HepG2 (cell line): Measurements from ENCODE around the gene RAB3B. TPM values are rescaled to one million over a fixed set of nuclear protein-coding genes. Genes with fewer than 3 reads are reported as not detected.

Experiments used
- ATAC-seq: fragments of 200-7000 bp; cut with Tn5 transposase; 3 replicates; pipeline ENCODE4 v1.9.1; 2020; ENCODE audit warnings: mild to moderate bottlenecking, moderate library complexity
- BruUV-seq: library from RNA; stranded (reverse); fragments of 400-500 nt; replicated peaks from 2 replicates; lab custom pipeline; 2021; lab: Mats Ljungman, UMichigan
- CTCF ChIA-PET: fragments of 300-600 bp; formaldehyde crosslinking; extraction: SDS; loops from one replicate; lab custom pipeline; 2021; ENCODE audit warnings: low total read pairs, inconsistent platforms, low intra/inter-chr PET ratio; lab: Yijun Ruan, JAX
- POLR2A ChIA-PET: fragments of 350-600 bp; sonication (Branson Sonifier 250); formaldehyde crosslinking; loops from one replicate; lab custom pipeline; 2020; ENCODE audit warnings: antibody characterized with exemption, inconsistent platforms; lab: Yijun Ruan, JAX
- DNase-seq: peaks from one replicate; pipeline ENCODE4 v3.0.0-alpha.2; 2015; ENCODE audit warnings: low spot score
- FAIRE-seq: peaks from 3 replicates; lab custom pipeline; 2011; peaks lifted over from hg19 to GRCh38; lab: Jason Lieb, UNC
- H2AFZ ChIP-seq: one replicate; pipeline ENCODE4 v1.6.1; 2011; ENCODE audit warnings: low read length, inconsistent platforms
- H3K27ac ChIP-seq: fragments of 300-600 bp; 3 replicates; pipeline ENCODE4 v1.8.0; 2011; ENCODE audit warnings: mixed run types, mild to moderate bottlenecking, mixed read lengths, low read length, inconsistent platforms; ENCODE audit not compliant: insufficient read depth; ENCODE audit errors: extremely low read length
- H3K27me3 ChIP-seq, 2 experiments: fragments of 200-600 bp in 1 of 2; 2 replicates in 1 of 2; 3 replicates in 1 of 2; pipeline versions ENCODE4 v1.6.0 to v1.8.0; 2011; ENCODE audit warnings: low read length in 2 of 2, mild to moderate bottlenecking in 2 of 2, moderate library complexity in 2 of 2, inconsistent platforms in 1 of 2; ENCODE audit not compliant: insufficient read depth in 2 of 2, control insufficient read depth in 1 of 2
- H3K36me3 ChIP-seq, 2 experiments: fragments of 200-600 bp in 1 of 2; replicated peaks in 1 of 2; 2 replicates in 1 of 2; 3 replicates in 1 of 2; pipeline versions ENCODE4 v1.5.1 to v1.8.0; 2011; ENCODE audit warnings: low read length in 2 of 2, inconsistent platforms in 1 of 2; ENCODE audit not compliant: insufficient read depth in 2 of 2, control insufficient read depth in 1 of 2
- H3K4me1 ChIP-seq: 2 replicates; pipeline ENCODE4 v1.5.1; 2012; ENCODE audit warnings: low read length, inconsistent platforms; ENCODE audit not compliant: insufficient read depth
- H3K4me2 ChIP-seq: 2 replicates; pipeline ENCODE4 v1.6.0; 2011; ENCODE audit warnings: low read depth, low read length, inconsistent platforms
- H3K4me3 ChIP-seq, 3 experiments: fragments of 200-600 bp in 1 of 3; sonication (generic), shearing (Covaris generic) in 1 of 3; replicated peaks in 1 of 3; 2 replicates each; pipeline ENCODE4 v1.5.1; 2011 to 2016; ENCODE audit warnings: low read length in 3 of 3, inconsistent platforms in 2 of 3, low read depth in 2 of 3, mild to moderate bottlenecking in 2 of 3, control low read depth in 1 of 3, mixed read lengths in 1 of 3; ENCODE audit not compliant: insufficient read depth in 1 of 3
- H3K79me2 ChIP-seq: one replicate; pipeline ENCODE4 v1.6.1; 2011; ENCODE audit warnings: low read length, inconsistent platforms; ENCODE audit not compliant: insufficient read depth
- H3K9ac ChIP-seq: 2 replicates; pipeline ENCODE4 v1.6.0; 2011; ENCODE audit warnings: mild to moderate bottlenecking, low read depth, low read length, inconsistent platforms; ENCODE audit not compliant: insufficient read depth
- H3K9me3 ChIP-seq: 2 replicates; pipeline ENCODE4 v1.5.1; 2012; ENCODE audit warnings: mild to moderate bottlenecking, low read length
- H4K20me1 ChIP-seq: 2 replicates; pipeline ENCODE4 v1.6.0; 2011; ENCODE audit warnings: inconsistent platforms, mild to moderate bottlenecking, low read length, moderate library complexity; ENCODE audit not compliant: insufficient read depth
- ASH2L ChIP-seq: fragments of 300-600, 200-600 bp; sonication (generic); IDR thresholded peaks from 2 replicates; pipeline ENCODE4 v1.7.0; 2017; ENCODE audit warnings: low read depth, mild to moderate bottlenecking, moderate library complexity, mixed read lengths, low read length; ENCODE audit not compliant: insufficient read length
- E2F1 ChIP-seq: sonication (generic); formaldehyde crosslinking; IDR thresholded peaks from 2 replicates; pipeline ENCODE4 v1.5.0; 2020; ENCODE audit warnings: missing genetic modification reagents
- ERF ChIP-seq: IDR thresholded peaks from 2 replicates; pipeline ENCODE4 v1.6.1; 2018; ENCODE audit warnings: missing biosample characterization, missing genetic modification reagents
- HMG20A ChIP-seq: IDR thresholded peaks from 2 replicates; pipeline ENCODE4 v1.6.1; 2016; ENCODE audit warnings: borderline replicate concordance
- HNRNPLL ChIP-seq: fragments of 200-400 bp; formaldehyde crosslinking; IDR thresholded peaks from 2 replicates; pipeline ENCODE4 v1.6.1; 2017; ENCODE audit warnings: mild to moderate bottlenecking, low read depth, low read length; ENCODE audit not compliant: poor library complexity, severe bottlenecking
- ISL2 ChIP-seq: sonication (generic); formaldehyde crosslinking; IDR thresholded peaks from 2 replicates; pipeline ENCODE4 v1.5.0; 2020; ENCODE audit warnings: missing genetic modification reagents
- MED1 ChIP-seq: sonication (generic); formaldehyde crosslinking; IDR thresholded peaks from 2 replicates; pipeline ENCODE4 v1.4.0; 2020; ENCODE audit warnings: missing genetic modification reagents
- MEF2D ChIP-seq: sonication (generic); formaldehyde crosslinking; IDR thresholded peaks from 2 replicates; pipeline ENCODE4 v1.5.1; 2020; ENCODE audit warnings: mild to moderate bottlenecking, missing genetic modification reagents
- MLX ChIP-seq: IDR thresholded peaks from 2 replicates; pipeline ENCODE4 v1.6.1; 2016
- RARA ChIP-seq: IDR thresholded peaks from 2 replicates; pipeline ENCODE4 v1.6.1; 2016; ENCODE audit warnings: missing genetic modification reagents, missing compliant biosample characterization
- RCOR2 ChIP-seq: IDR thresholded peaks from 2 replicates; pipeline ENCODE4 v1.6.1; 2016; ENCODE audit warnings: missing biosample characterization, missing genetic modification reagents
- RXRA ChIP-seq: sonication (generic); formaldehyde crosslinking; IDR thresholded peaks from 2 replicates; pipeline ENCODE4 v1.5.1; 2020; ENCODE audit warnings: missing genetic modification reagents
- ZBTB21 ChIP-seq: sonication (generic); formaldehyde crosslinking; IDR thresholded peaks from 2 replicates; pipeline ENCODE4 v1.4.0; 2020; ENCODE audit warnings: missing genetic modification reagents
- ZFAT ChIP-seq: sonication (generic); formaldehyde crosslinking; conservative IDR thresholded peaks from 2 replicates; pipeline ENCODE4 v1.8.1; 2023; ENCODE audit warnings: missing genetic modification reagents, inconsistent platforms
- ZNF3 ChIP-seq: IDR thresholded peaks from 2 replicates; pipeline ENCODE4 v1.7.0; 2017; ENCODE audit warnings: inconsistent platforms
- ZNF30 ChIP-seq: sonication (generic); formaldehyde crosslinking; IDR thresholded peaks from 2 replicates; pipeline ENCODE4 v1.5.0; 2020; ENCODE audit warnings: mild to moderate bottlenecking, missing genetic modification reagents
- ZNF362 ChIP-seq: sonication (generic); formaldehyde crosslinking; IDR thresholded peaks from 2 replicates; pipeline ENCODE4 v1.4.0; 2020; ENCODE audit warnings: missing genetic modification reagents, mild to moderate bottlenecking, borderline replicate concordance
- ZNF513 ChIP-seq: sonication (generic); formaldehyde crosslinking; conservative IDR thresholded peaks from 2 replicates; pipeline ENCODE4 v1.5.0; 2020; ENCODE audit warnings: missing genetic modification reagents
- ZNF672 ChIP-seq: sonication (generic); formaldehyde crosslinking; IDR thresholded peaks from 2 replicates; pipeline ENCODE4 v1.8.1; 2022; ENCODE audit warnings: missing genetic modification reagents
- WGBS: methylation state at CpG from one replicate; pipeline ENCODE4 v1.1.6; 2017; ENCODE audit warnings: low lambda C conversion rate; 5-methylcytosine and 5-hydroxymethylcytosine counted together
- in situ Hi-C: cut with HindIII; loops from 2 replicates; pipeline ENCODE4 v1.10.0; 2017; ENCODE audit warnings: low pct_unique_long_range_greater_than_20kb; ENCODE audit not compliant: extremely low pct_ligation_motif_present
- intact Hi-C: fragments of 100-400 bp; cut with micrococcal nuclease; formaldehyde crosslinking; loops from one replicate; pipeline ENCODE4 v1.10.0; 2022; ENCODE audit not compliant: unreplicated experiment
- polyA plus RNA-seq, 8 experiments: library from polyadenylated mRNA; depleted of rRNA in 3 of 8; stranded (reverse) in 7 of 8; unstranded in 1 of 8; fragments of >200 nt; fragmentation: Illumina TruSeq in 4 of 8; extraction: Trizol in 4 of 8; gene quantifications; 2 replicates each; pipeline versions ENCODE4 v1.2.1 to v1.2.3, GENCODE V29; 2011 to 2016; ENCODE audit warnings: low read depth in 4 of 8, missing spikeins in 1 of 8, mixed read lengths in 1 of 8; ENCODE audit not compliant: insufficient read depth in 1 of 8
- total RNA-seq, 5 experiments: library from RNA; depleted of rRNA; stranded (reverse); fragments of >200 nt; fragmentation: Illumina TruSeq; extraction: Trizol; gene quantifications; 2 replicates each; pipeline ENCODE4 v1.2.3, GENCODE V29; 2016; ENCODE audit warnings: low read depth in 1 of 5

Gene RAB3B
- total and polyA plus RNA-seq, 2 of the 13 experiments (the other 11 are each of a cell fraction or from before 2014, with no cell fraction given), result 1.0 to 1.2 TPM

GRCh38 chr1:51969038-51969705 is 21.3 kb downstream of the RAB3B start (continued):
- TF ChIP-seq ZNF362 (CRISPR knock-in tag) (peak; percentile 56; the same call in 1 of the 2 replicates), MLX (CRISPR knock-in tag) (0 out of 2 replicates have a peak, but pooled peaks have one; percentile 20), ZFAT (CRISPR knock-in tag) (no peak), ASH2L (peak; percentile 67), HNRNPLL (no peak), ZNF30 (CRISPR knock-in tag) (no peak), MEF2D (peak; percentile 99), MED1 (CRISPR knock-in tag) (peak; percentile 39; the same call in 1 of the 2 replicates)

- Histone ChIP-seq H3K79me2 (no peaks in the 10 kb centered on the region), H4K20me1 (no peaks in the 10 kb centered on the region), H3K4me2 (peak overlapping the region; percentile 65), H2AFZ (no peak overlapping the region), H3K4me1 (peaks cover 46% of the 10 kb centered on the region), H3K9ac (peak overlapping the region; percentile 54; the same call in 1 of the 2 replicates), H3K9me3 (no peaks in the 10 kb centered on the region), H3K4me3 (peak overlapping the region in 1 of 3 experiments; percentile 19; a peak in 1 of 6 replicates), H3K36me3 (no peaks in the 10 kb centered on the region), H3K27ac (peak overlapping the region; percentile 57), H3K27me3 (no peaks in the 10 kb centered on the region)
- ChIA-PET POLR2A (interaction anchor here (1.1 to 2.5 kb wide), 4 partner anchors 9 to 111 kb away, joined by 3 to 7 read pairs (median 6); no protein-coding TSS in a partner anchor), CTCF (no interaction called here)
- no TSS peak for BruUV-seq
- DNase-seq (peak; percentile 74), ATAC-seq (peak; percentile 41), FAIRE-seq (peak; percentile 8)
- in situ Hi-C loops, result no loop called here
- intact Hi-C loops, result no loop called here
- 0% methylated on average over 1 of the region's 1 CpG for WGBS
- TF ChIP-seq RXRA (CRISPR knock-in tag), result peak; percentile 39; the same call in 1 of the 2 replicates
- no peak for TF ChIP-seq ZBTB21 (CRISPR knock-in tag)
- TF ChIP-seq ZNF3, result no peak
- peak; percentile 13; the same call in 1 of the 2 replicates for TF ChIP-seq RCOR2 (CRISPR knock-in tag)
- TF ChIP-seq RARA (CRISPR knock-in tag), result peak; percentile 94
- TF ChIP-seq HMG20A, result peak; percentile 86; the same call in 1 of the 2 replicates
- peak; percentile 40; the same call in 1 of the 2 replicates for TF ChIP-seq ERF (CRISPR knock-in tag)
- no peak for TF ChIP-seq E2F1
- no peak for TF ChIP-seq ISL2 (CRISPR knock-in tag)
- TF ChIP-seq ZNF672 (CRISPR knock-in tag), result no peak
- TF ChIP-seq ZNF513, result no peak
Observed at GRCh38 chr1:51968632-51969031, 21.9 kb downstream of the RAB3B start.
